H1 (cell line): Measurements from ENCODE around the gene SYNJ2. TPM values are rescaled to one million over a fixed set of nuclear protein-coding genes. Genes with fewer than 3 reads are reported as not detected.

ENCODE experiments used
- CTCF ChIA-PET: fragments of 300-600 bp; sonication (Branson Sonifier 250); formaldehyde crosslinking; loops from one replicate; lab custom pipeline; 2021; ENCODE audit not compliant: partially characterized antibody; lab: Charles Lee
- POLR2A ChIA-PET: fragments of 300-600 bp; sonication (Branson Sonifier 250); formaldehyde crosslinking; loops from one replicate; lab custom pipeline; 2021; ENCODE audit warnings: inconsistent platforms; ENCODE audit not compliant: partially characterized antibody; lab: Charles Lee
- DNase-seq, 2 experiments: peaks; one replicate each; pipeline versions ENCODE4 v3.0.0 to v3.0.0-alpha.2; 2010 to 2022; ENCODE audit warnings: low spot score in 2 of 2, low read depth in 1 of 2, mixed read lengths in 1 of 2
- FAIRE-seq: peaks from 2 replicates; lab custom pipeline; 2011; peaks lifted over from hg19 to GRCh38; lab: Jason Lieb, UNC
- H2AFZ ChIP-seq: 2 replicates; pipeline ENCODE4 v1.8.1; 2012; ENCODE audit warnings: low read length, inconsistent platforms
- H2AK5ac ChIP-seq: 2 replicates; pipeline ENCODE4 v1.6.1; 2013; ENCODE audit warnings: low read depth, low read length
- H2BK120ac ChIP-seq: replicated peaks from 2 replicates; pipeline ENCODE3; 2013; ENCODE audit warnings: low read depth, low read length, inconsistent platforms
- H2BK12ac ChIP-seq: 2 replicates; pipeline ENCODE4 v1.6.1; 2013; ENCODE audit warnings: low read depth, low read length
- H2BK15ac ChIP-seq: 2 replicates; pipeline ENCODE4 v1.6.1; 2013; ENCODE audit warnings: low read length
- H2BK20ac ChIP-seq: 2 replicates; pipeline ENCODE4 v1.6.1; 2013; ENCODE audit warnings: low read length
- H2BK5ac ChIP-seq: 2 replicates; pipeline ENCODE4 v1.6.1; 2013; ENCODE audit warnings: low read depth, low read length
- H3K14ac ChIP-seq: 2 replicates; pipeline ENCODE4 v1.6.1; 2013; ENCODE audit warnings: inconsistent platforms; ENCODE audit not compliant: insufficient read length
- H3K18ac ChIP-seq: 2 replicates; pipeline ENCODE4 v1.6.1; 2013; ENCODE audit warnings: low read length; ENCODE audit errors: extremely low read depth
- H3K23ac ChIP-seq: 2 replicates; pipeline ENCODE4 v1.6.1; 2013; ENCODE audit warnings: inconsistent platforms; ENCODE audit not compliant: insufficient read length
- H3K23me2 ChIP-seq: 2 replicates; pipeline ENCODE4 v1.6.1; 2013; ENCODE audit warnings: low read depth, low read length
- H3K27ac ChIP-seq: 2 replicates; pipeline ENCODE4 v1.6.1; 2011; ENCODE audit warnings: low read depth, low read length, inconsistent platforms
- H3K27me3 ChIP-seq, 4 experiments: replicated peaks in 1 of 4; 1 replicate in 1 of 4; 2 replicates in 3 of 4; pipeline versions ENCODE4 v1.6.1 to v1.8.1; 2011 to 2013; ENCODE audit warnings: low read length in 3 of 4, mild to moderate bottlenecking in 3 of 4, inconsistent platforms in 2 of 4, mixed read lengths in 2 of 4, moderate library complexity in 1 of 4; ENCODE audit not compliant: control insufficient read depth in 3 of 4, insufficient read depth in 3 of 4; ENCODE audit errors: extremely low read depth in 1 of 4
- H3K36me3 ChIP-seq, 4 experiments: 2 replicates each; pipeline versions ENCODE4 v1.6.1 to v1.8.1; 2011 to 2013; ENCODE audit warnings: mild to moderate bottlenecking in 4 of 4, low read length in 3 of 4, moderate library complexity in 2 of 4, control low read depth in 1 of 4, inconsistent platforms in 1 of 4; ENCODE audit not compliant: insufficient read depth in 4 of 4, control insufficient read depth in 2 of 4
- H3K4ac ChIP-seq: replicated peaks from 2 replicates; pipeline ENCODE3; 2013; ENCODE audit warnings: low read length, low read depth, mixed read lengths, inconsistent platforms; ENCODE audit not compliant: insufficient read length
- H3K4me1 ChIP-seq, 4 experiments: replicated peaks in 1 of 4; 1 replicate in 1 of 4; 2 replicates in 3 of 4; pipeline versions ENCODE4 v1.6.1 to v1.8.1; 2011 to 2013; ENCODE audit warnings: low read length in 3 of 4, inconsistent platforms in 2 of 4, mixed read lengths in 1 of 4; ENCODE audit not compliant: insufficient read depth in 4 of 4, control insufficient read depth in 3 of 4
- H3K4me2 ChIP-seq, 2 experiments: 2 replicates each; pipeline versions ENCODE4 v1.6.1 to v1.8.1; 2011 to 2013; ENCODE audit warnings: low read depth in 2 of 2, low read length in 2 of 2, control low read depth in 1 of 2, inconsistent platforms in 1 of 2, mild to moderate bottlenecking in 1 of 2; ENCODE audit not compliant: insufficient read depth in 1 of 2
- H3K4me3 ChIP-seq, 4 experiments: fragments of 200-600, 300-600 bp in 1 of 4; sonication (generic), shearing (Covaris generic), sonication (Bioruptor Twin) in 1 of 4; 2 replicates each; pipeline versions ENCODE4 v1.5.1 to v1.8.1; 2011 to 2016; ENCODE audit warnings: low read length in 4 of 4, low read depth in 3 of 4, control low read depth in 2 of 4, inconsistent platforms in 2 of 4, mild to moderate bottlenecking in 2 of 4, mixed read lengths in 1 of 4, moderate library complexity in 1 of 4; ENCODE audit not compliant: insufficient read depth in 2 of 4; ENCODE audit errors: extremely low read depth in 1 of 4
- H3K56ac ChIP-seq: replicated peaks from 2 replicates; pipeline ENCODE3; 2013; ENCODE audit warnings: low read depth, mild to moderate bottlenecking, mixed read lengths, low read length, inconsistent platforms; ENCODE audit not compliant: insufficient read length
- H3K79me1 ChIP-seq: 2 replicates; pipeline ENCODE4 v1.6.1; 2013; ENCODE audit warnings: low read depth, low read length, control low read depth
- H3K79me2 ChIP-seq, 2 experiments: 2 replicates each; pipeline versions ENCODE4 v1.6.1 to v1.8.1; 2012 to 2013; ENCODE audit warnings: low read length in 2 of 2, mild to moderate bottlenecking in 2 of 2, inconsistent platforms in 1 of 2; ENCODE audit not compliant: insufficient read depth in 2 of 2, control insufficient read depth in 1 of 2
- H3K9ac ChIP-seq, 4 experiments: replicated peaks in 1 of 4; 1 replicate in 1 of 4; 2 replicates in 3 of 4; pipeline versions ENCODE4 v1.6.1 to v1.8.1; 2011 to 2013; ENCODE audit warnings: low read depth in 3 of 4, low read length in 3 of 4, control low read depth in 2 of 4, mild to moderate bottlenecking in 2 of 4, moderate library complexity in 2 of 4, inconsistent platforms in 1 of 4; ENCODE audit errors: extremely low read depth in 1 of 4
- H3K9me3 ChIP-seq, 2 experiments: 2 replicates each; pipeline versions ENCODE4 v1.6.1 to v1.8.1; 2012 to 2013; ENCODE audit warnings: mild to moderate bottlenecking in 2 of 2, moderate library complexity in 2 of 2, control low read depth in 1 of 2, inconsistent platforms in 1 of 2, low read depth in 1 of 2, low read length in 1 of 2, mixed read lengths in 1 of 2; ENCODE audit not compliant: insufficient read depth in 2 of 2
- H4K20me1 ChIP-seq, 2 experiments: replicated peaks in 1 of 2; 2 replicates each; pipeline versions ENCODE3 to v1.8.1; 2011 to 2013; ENCODE audit warnings: inconsistent platforms in 2 of 2, low read length in 2 of 2, mild to moderate bottlenecking in 1 of 2; ENCODE audit not compliant: insufficient read depth in 2 of 2, control insufficient read depth in 1 of 2
- H4K5ac ChIP-seq: 2 replicates; pipeline ENCODE4 v1.6.1; 2013; ENCODE audit warnings: low read length, low read depth, mixed read lengths, inconsistent platforms; ENCODE audit not compliant: insufficient read length
- H4K8ac ChIP-seq: 2 replicates; pipeline ENCODE4 v1.8.0; 2013; ENCODE audit warnings: mild to moderate bottlenecking, moderate library complexity, low read length, inconsistent platforms; ENCODE audit not compliant: insufficient read depth; ENCODE audit errors: extremely low read depth
- H4K91ac ChIP-seq: replicated peaks from 2 replicates; pipeline ENCODE3; 2013; ENCODE audit warnings: low read length, mixed read lengths, inconsistent platforms; ENCODE audit not compliant: insufficient read length
- CBX8 ChIP-seq: fragments of 300-800, 300-1000 bp; sonication (generic); IDR thresholded peaks from 2 replicates; pipeline ENCODE4 v1.7.1; 2016; ENCODE audit warnings: low read depth, low read length, borderline replicate concordance
- CEBPB ChIP-seq: IDR thresholded peaks from 2 replicates; pipeline ENCODE4 v1.6.1; 2012; ENCODE audit warnings: low read depth, low read length
- CHD1 ChIP-seq: IDR thresholded peaks from 2 replicates; pipeline ENCODE4 v1.6.1; 2012; ENCODE audit warnings: low read depth, low read length, improper control_type of control experiment
- EGR1 ChIP-seq: IDR thresholded peaks from 2 replicates; pipeline ENCODE4 v1.6.1; 2011; ENCODE audit warnings: low read depth, low read length, borderline replicate concordance
- FOSL1 ChIP-seq: IDR thresholded peaks from 2 replicates; pipeline ENCODE4 v1.6.1; 2011; ENCODE audit warnings: mild to moderate bottlenecking, low read depth, low read length, moderate library complexity; ENCODE audit not compliant: insufficient read depth
- JUND ChIP-seq: IDR thresholded peaks from 2 replicates; pipeline ENCODE4 v1.6.1; 2011; ENCODE audit warnings: mild to moderate bottlenecking, improper control_type of control experiment, low read length
- KDM1A ChIP-seq: fragments of 200-600, 300-600 bp; sonication (generic); IDR thresholded peaks from 2 replicates; pipeline ENCODE4 v1.7.1; 2016; ENCODE audit warnings: mild to moderate bottlenecking, low read length, borderline replicate concordance
- KDM5A ChIP-seq: fragments of 200-600 bp; IDR thresholded peaks from 2 replicates; pipeline ENCODE4 v1.7.1; 2012; ENCODE audit warnings: mild to moderate bottlenecking, low read length, inconsistent platforms, mixed read lengths
- NANOG ChIP-seq: IDR thresholded peaks from 2 replicates; pipeline ENCODE4 v1.6.1; 2011; ENCODE audit warnings: low read length, low read depth, mild to moderate bottlenecking, inconsistent platforms; ENCODE audit not compliant: insufficient read depth, poor library complexity, severe bottlenecking
- POLR2A ChIP-seq, 2 experiments: IDR thresholded peaks; 1 replicate in 1 of 2; 2 replicates in 1 of 2; pipeline ENCODE4 v1.6.1; 2011; ENCODE audit warnings: low read depth in 2 of 2, low read length in 2 of 2, mild to moderate bottlenecking in 2 of 2; ENCODE audit errors: control extremely low read depth in 1 of 2
- POLR2AphosphoS5 ChIP-seq: IDR thresholded peaks from 2 replicates; pipeline ENCODE4 v1.6.1; 2011; ENCODE audit warnings: low read depth, low read length
- SIN3A ChIP-seq, 2 experiments: IDR thresholded peaks in 1 of 2; conservative IDR thresholded peaks in 1 of 2; 2 replicates each; pipeline ENCODE4 v1.6.1; 2011 to 2012; ENCODE audit warnings: low read length in 2 of 2, improper control_type of control experiment in 1 of 2, low read depth in 1 of 2, mild to moderate bottlenecking in 1 of 2
- TCF12 ChIP-seq: IDR thresholded peaks from 2 replicates; pipeline ENCODE4 v1.6.1; 2011; ENCODE audit warnings: low read depth, mild to moderate bottlenecking, low read length
- YY1 ChIP-seq: IDR thresholded peaks from 2 replicates; pipeline ENCODE4 v1.6.1; 2011; ENCODE audit warnings: low read depth, mild to moderate bottlenecking, low read length
- WGBS, 2 experiments: shearing (Covaris generic) in 1 of 2; methylation state at CpG; one replicate each; pipeline versions ENCODE4 v1.1.6 to v1.1.7; 2013 to 2015; ENCODE audit warnings: low lambda C conversion rate in 2 of 2, mixed read lengths in 2 of 2, inconsistent platforms in 1 of 2, low coverage in 1 of 2, missing lambda C conversion rate in 1 of 2; ENCODE audit not compliant: insufficient replicate concordance in 2 of 2, insufficient coverage in 1 of 2, insufficient read length in 1 of 2; ENCODE audit errors: extremely low coverage in 1 of 2, missing lambda C conversion rate in 1 of 2; 5-methylcytosine and 5-hydroxymethylcytosine counted together
- polyA plus RNA-seq, 7 experiments: library from polyadenylated mRNA; depleted of rRNA in 3 of 7; stranded (reverse) in 5 of 7; unstranded in 2 of 7; fragments of >200 nt in 5 of 7; fragments of 200-250 nt in 2 of 7; gene quantifications; 1 replicate in 5 of 7; 2 replicates in 1 of 7; 4 replicates in 1 of 7; pipeline versions ENCODE4 v1.2.1 to v1.2.3, GENCODE V29; 2011 to 2013; ENCODE audit warnings: missing spikeins in 2 of 7, mixed read lengths in 2 of 7
- total RNA-seq: library from RNA; stranded (reverse); fragmentation: NEBNext Ultra II Directional; extraction: Animal tissue kit (Norgen Biotek cat#: 25700); gene quantifications from 2 replicates; pipeline ENCODE4 v1.2.1, GENCODE V29; 2021
- TF ChIP-seq, protein P1 (sequence below): IDR thresholded peaks from 2 replicates; pipeline ENCODE4 v1.6.1; 2012; ENCODE audit warnings: inconsistent platforms

SYNJ2 gene
- total and polyA plus RNA-seq, 2 of the 8 experiments (the other 6 are each of a cell fraction or from before 2014, with no cell fraction given), result 3.7 to 13.9 TPM

DNA sequence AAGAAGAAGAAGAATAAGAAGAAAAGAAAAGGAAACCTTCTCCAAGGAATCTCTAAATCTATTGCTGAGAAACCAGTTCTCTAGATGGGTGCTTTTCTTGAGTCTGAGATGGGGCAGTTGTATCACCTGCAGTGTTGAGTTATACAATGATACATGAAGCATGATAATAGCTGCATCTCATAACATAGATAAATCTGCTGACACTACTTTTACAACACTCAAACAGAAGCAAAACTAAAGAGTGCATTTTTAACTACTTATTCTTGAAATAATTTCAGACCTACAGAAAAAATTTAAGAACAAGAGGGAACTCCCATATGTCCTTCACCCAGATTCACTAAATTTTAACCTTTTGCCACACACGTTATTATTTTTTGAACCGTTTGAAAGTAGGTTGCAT lies 70.3 kb downstream of the SYNJ2 start:
- Histone ChIP-seq H3K4me2 (no peak overlapping the region), H3K9me3 (no peaks in the 10 kb centered on the region), H3K4me1 (no peaks in the 10 kb centered on the region), H3K27me3 (no peaks in the 10 kb centered on the region), H4K8ac (no peak overlapping the region), H2AFZ (no peak overlapping the region), H2BK20ac (no peak overlapping the region), H3K27ac (no peak overlapping the region), H2AK5ac (no peak overlapping the region), H3K4me3 (no peak overlapping the region), H3K9ac (no peak overlapping the region), H3K36me3 (no peaks in the 10 kb centered on the region), H4K91ac (no peak overlapping the region), H3K79me2 (no peaks in the 10 kb centered on the region), H3K14ac (no peak overlapping the region), H3K4ac (no peak overlapping the region), H2BK120ac (no peak overlapping the region), H3K23ac (no peak overlapping the region), H3K79me1 (no peaks in the 10 kb centered on the region), H2BK15ac (no peak overlapping the region), H3K23me2 (peaks cover 9% of the 10 kb centered on the region; the same call in 1 of the 2 replicates), H2BK12ac (no peak overlapping the region), H4K20me1 (peaks cover 0 to 2% of the 10 kb centered on the region in 2 experiments), H2BK5ac (no peak overlapping the region), H3K56ac (no peak overlapping the region), H3K18ac (no peak overlapping the region), H4K5ac (no peak overlapping the region)
- DNase-seq (no peak), FAIRE-seq (no peak)
- WGBS, 2 experiments, result 89% methylated on average over 2 of the region's 2 CpGs; no CpG with 5 or more reads in 1 of the 2 experiments
- POLR2A ChIA-PET, result no interaction called here
- CTCF ChIA-PET, result interaction anchor here (0.6 to 5.8 kb wide), 4 partner anchors 11 to 550 kb away, joined by 3 to 33 read pairs (median 5); no protein-coding TSS in a partner anchor
- TF ChIP-seq YY1, result no peak
- no peak for TF ChIP-seq NANOG
- no peak for TF ChIP-seq SIN3A (conservative IDR thresholded peaks at IDR 0.05 in 1 of 2, IDR thresholded peaks at IDR 0.05 in 1 of 2; ENCODE audit: low read depth in 1 of 2, low read length in 2 of 2)
- no peak for TF ChIP-seq KDM5A
- TF ChIP-seq TCF12, result no peak
- no peak for TF ChIP-seq POLR2A (IDR thresholded peaks at IDR 0.05; ENCODE audit: control extremely low read depth in 1 of 2, low read depth in 2 of 2, low read length in 2 of 2)
- no peak for TF ChIP-seq JUND
- TF ChIP-seq CHD1, result no peak
- no peak for TF ChIP-seq FOSL1
- TF ChIP-seq CBX8, result no peak
- no peak for TF ChIP-seq EGR1
- TF ChIP-seq POLR2AphosphoS5, result no peak
- TF ChIP-seq KDM1A, result no peak
- TF ChIP-seq, protein P1, sequence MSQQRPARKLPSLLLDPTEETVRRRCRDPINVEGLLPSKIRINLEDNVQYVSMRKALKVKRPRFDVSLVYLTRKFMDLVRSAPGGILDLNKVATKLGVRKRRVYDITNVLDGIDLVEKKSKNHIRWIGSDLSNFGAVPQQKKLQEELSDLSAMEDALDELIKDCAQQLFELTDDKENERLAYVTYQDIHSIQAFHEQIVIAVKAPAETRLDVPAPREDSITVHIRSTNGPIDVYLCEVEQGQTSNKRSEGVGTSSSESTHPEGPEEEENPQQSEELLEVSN, result no peak
- TF ChIP-seq CEBPB, result no peak
